Measurements from ENCODE around the gene TBL1X. TPM values are rescaled to one million over a fixed set of nuclear protein-coding genes. Genes with fewer than 3 reads are reported as not detected.
"Not testable (repeated sequence)": the region's sequence is repeated elsewhere in the genome, so short reads cannot be mapped to it uniquely, and the experiment has no call there.

TBL1X gene
- polyA plus RNA-seq (2013, experiment 1 of 2; ENCODE audit: insufficient read length), result 13.6 TPM
- 12.8 TPM for polyA plus RNA-seq (2013, experiment 2 of 2; ENCODE audit: insufficient read length)

DNA sequence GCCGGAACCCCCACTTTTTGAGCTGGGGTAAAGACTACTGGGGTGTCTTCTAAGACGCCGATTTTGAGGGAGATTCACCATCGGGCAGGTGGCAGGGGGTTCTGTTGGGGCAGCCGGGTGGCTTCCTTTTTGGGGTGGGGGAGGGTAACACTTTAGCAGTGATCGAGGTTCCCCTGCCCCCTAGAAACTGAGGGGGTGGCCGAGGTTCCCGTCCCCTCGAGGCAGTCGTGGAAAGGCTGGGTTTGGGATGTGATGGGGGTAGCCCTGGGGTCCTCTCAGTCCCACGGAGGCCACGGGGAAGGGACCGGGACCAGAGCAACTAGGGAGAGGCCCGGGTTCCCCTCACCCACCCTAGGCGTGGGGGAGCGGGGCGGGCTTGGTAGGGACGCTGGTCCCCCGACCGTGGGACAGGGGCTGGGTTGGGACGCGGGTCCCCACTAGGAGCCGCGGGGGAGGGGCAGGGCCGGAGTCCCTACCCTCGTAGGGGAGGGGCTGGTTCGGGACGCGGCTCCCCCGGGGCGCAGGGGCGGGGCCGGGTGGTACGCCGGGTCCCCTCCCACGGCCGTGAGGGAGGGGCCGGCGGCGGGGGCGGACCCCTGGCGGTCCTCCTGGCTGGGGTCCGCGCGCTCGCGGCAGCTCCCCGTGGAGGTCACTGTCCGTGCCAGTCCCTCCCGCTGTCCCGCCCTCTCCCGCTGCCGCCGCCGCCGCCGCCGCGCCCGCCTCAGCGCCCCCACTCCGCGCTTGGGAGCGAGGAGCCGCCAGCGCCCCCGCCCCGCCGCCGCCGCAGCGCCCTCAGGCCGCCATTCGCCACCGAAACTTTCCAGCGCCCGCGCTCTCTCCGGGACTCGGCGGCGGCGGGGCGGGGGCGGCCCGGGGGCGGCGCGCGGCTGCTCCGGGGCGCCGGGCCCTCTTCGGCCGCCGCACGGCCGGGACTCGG is at the start of gene TBL1X:
TBL1X (plus strand) TSS at position 624 of the 937 bp plus-strand sequence. CDS start 188,529 bp downstream, outside the sequence.
- DNase-seq, result peak; percentile 59

DNA sequence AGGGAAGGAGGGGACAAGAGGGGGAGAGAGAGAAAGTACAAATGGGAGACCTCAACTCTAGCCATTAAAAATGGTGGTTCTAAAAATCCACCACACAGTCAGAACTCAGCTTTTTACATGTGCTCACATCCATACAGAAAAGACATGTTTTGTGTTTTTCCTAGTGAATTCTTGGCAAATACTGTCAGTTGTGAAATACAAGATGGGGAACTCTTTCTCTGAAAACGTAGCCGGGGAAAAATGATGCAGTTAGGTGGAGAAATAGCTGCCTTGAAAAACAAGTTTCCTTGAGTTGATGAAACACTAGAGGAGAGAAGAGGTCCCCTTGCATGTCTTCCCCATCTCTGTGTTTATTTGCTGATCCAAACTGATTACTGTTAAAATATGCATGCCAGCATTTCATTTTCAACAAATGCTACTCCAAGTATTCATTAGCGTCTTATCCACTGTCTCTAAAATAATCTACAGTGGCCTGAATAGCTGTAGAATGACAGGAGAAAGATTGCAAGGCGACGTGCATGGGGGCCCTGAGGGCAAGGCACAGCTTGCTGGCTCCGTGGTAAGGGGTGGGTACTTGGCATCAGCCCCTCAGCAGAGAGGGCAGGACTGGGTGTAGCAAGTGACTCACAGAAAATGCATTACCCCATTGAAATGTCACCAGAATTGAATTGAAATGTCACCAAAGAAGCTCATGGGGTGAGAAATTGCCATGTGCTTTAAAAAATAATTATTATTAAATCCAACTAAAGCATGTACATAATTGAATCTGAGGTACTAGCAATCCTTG is 48.1 kb upstream of the TBL1X start:
- DNase-seq, result peak; percentile 22

DNA sequence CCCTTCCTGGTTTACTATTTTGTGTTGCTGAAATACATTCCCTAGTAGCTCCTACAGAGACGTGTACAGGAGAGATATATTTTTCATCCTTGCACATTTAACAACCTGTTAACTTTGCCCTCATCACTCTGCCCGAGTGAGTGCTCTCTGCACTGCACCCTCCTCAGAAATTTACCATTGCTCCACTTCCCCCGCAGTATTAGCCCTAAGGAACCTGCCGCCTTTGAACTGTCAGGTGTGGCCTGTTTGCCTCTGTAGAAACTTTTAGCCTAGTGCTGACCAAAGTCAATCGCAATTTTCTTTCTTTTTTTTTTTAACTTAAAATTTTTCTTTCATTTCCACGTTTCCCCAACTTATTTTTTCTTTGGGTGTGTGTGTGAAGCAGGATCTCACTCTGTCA is 46.6 kb upstream of the TBL1X start:
- DNase-seq, result no peak

DNA sequence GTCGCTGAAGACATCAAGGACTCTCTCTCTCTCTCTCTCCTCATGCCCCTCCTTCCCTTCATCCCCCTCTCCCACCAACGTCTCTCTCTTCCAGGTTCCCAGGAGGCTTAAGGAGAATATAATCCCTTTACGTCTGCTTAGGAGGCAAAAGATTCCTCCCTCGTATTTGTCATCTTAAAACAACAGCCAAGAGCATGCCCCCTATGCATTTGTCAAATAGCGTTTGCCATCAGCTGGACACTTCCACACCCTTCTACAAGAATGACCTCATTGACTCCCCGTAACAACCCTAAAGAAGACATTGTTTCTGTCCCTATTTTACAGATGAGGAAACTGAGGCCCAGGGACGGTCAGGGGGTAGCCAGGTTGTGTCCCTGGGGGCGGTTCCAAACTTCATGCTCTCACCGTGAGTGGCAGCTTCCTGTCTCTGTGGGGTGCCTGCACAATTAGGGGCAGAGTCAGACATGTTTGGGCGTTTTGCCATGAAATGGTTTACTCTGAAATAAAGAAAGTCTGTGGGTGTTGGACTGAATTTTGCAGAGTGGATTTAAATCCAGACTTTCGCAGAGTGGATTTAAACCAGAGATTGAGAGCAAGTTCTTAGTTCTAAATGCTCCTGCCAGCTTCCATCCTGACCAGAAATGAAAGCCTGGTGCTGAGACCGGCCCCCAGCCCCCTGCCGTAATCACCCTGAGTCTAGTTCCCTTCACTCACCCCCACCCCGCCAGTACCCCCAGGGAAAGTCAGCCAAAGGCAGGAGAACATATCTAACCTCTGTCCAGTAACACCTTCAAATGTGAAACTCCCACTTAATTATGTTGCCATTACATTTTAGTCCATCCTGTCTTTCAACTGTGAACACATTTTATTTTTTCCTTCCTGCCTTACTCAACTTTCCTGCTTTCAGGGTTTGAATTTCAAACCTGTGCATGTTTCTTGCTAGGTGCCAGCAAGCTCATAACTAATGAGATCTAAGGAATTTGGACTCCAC is 44.3 kb upstream of the TBL1X start:
- peak; percentile 21 for DNase-seq

GRCh38 chrX:9429767-9430166 is 35.1 kb upstream of the TBL1X start:
- no peak for DNase-seq

GRCh38 chrX:9430346-9430921 is 34.4 kb upstream of the TBL1X start:
- DNase-seq, result no peak

DNA sequence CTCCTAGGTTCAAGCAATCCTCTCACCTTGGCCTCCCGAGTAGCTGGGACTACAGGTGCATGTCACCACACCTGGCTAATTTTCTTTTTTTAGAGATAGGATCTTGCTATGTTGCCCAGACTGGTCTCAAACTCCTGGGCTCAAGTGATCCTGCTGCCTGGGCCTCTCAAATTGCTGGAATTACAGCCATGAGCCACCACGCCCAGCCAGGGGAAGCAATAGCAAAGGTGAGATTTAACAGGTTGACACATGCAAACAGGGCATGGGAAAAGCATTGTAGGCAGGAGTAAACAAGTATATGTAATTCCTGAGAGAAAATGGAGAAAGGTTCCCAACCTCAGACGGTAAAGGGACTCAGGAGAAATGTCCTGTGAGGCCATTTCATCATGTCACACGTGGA is 33.6 kb upstream of the TBL1X start:
- DNase-seq, result no peak

GRCh38 chrX:9433596-9433995 is 31.3 kb upstream of the TBL1X start:
- DNase-seq, result no peak

GRCh38 chrX:9434051-9434550 is 30.8 kb upstream of the TBL1X start:
- no peak for DNase-seq

DNA sequence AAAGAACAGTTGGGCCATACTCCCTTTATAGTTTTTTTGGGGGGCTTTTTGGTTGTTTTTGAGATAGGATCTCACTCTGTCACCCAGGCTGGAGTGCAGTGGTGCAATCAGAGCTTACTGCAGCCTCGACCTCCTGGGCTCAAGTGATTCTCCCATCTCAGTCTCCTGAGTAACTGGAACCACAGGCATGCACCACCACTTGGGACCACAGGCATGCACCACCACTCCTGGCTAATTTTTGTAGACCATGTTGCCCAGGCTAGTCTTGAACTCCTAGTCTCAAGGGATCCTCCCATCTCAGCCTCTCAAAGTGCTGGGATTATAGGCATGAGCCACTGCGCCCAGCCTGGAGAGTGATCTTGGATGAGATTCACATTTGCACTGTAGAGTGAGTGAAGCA is 29.8 kb upstream of the TBL1X start:
- DNase-seq, result peak; percentile 24

DNA sequence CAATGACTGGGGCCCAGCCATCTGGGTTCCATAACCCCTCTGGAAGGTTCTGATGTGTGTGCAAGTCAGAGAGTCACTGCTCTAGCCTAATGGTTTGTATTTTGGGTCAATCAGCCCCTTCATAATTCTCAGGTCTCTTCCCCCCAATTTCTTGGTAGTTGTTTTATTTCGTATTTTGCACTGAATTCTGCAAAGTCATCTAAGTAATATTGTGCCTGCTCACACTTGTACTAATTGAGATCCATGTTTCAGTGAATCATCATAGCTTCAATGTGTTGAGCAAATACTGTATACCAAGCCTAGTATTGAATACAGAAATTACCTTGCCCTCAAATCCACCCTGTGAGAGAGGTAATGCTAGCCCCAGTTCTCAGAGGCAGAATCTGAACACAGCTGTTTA is 28.0 kb upstream of the TBL1X start:
- DNase-seq, result no peak

GRCh38 chrX:9438933-9439494 is 25.8 kb upstream of the TBL1X start:
- peak; percentile 56 for DNase-seq

DNA sequence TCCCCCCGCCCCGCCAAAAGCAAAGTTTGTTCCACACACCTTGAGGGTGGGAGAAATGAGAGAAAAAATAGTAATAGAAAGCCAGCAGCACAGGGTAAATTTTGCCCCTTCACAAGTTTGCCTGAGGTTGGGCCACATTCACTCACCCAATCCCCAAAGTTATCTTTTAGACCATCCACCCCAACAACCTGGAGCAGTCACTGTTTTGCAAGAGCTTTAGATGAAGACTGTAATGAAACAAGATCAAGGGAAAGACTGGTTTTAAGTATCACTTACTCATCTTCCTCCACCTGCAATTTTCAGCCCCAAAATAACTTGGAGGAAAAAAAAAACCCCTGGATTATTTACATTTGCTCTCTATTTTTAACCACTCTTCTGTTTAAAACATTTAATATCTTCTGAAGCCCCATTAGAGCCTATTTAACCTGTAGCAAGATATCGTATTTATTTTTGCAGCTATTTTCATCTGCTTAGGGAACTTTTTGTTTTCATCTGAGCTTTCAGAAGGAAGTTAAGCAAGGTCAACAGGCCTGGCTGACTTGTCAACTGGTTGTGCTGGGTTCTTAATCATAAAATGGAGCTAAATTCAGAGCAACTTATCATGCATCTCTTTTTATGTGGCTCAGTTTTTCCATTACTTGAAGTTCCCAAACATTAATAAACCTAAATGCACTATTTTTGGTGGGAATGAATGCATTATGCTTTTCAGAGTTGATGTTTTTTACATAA is 24.6 kb upstream of the TBL1X start:
- DNase-seq, result no peak

DNA sequence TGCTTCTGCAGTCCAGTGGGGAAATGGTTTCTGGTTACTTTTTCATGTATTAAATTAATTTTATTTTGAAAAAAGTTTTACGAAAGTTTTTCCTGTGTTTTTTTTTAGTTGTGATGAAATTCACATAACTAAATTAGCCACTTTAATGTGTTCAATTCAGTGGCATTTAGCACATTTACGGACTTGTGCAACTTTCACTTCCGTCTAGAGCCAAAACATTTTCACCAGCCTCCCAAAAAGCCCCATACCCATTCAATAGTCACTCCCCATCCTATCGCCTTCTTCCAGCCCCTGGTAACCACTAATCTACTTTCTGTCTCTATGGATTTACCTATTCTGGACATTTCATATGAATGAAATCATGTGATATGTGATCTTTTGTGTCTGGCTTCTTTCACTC is 22.8 kb upstream of the TBL1X start:
- DNase-seq, result no peak

DNA sequence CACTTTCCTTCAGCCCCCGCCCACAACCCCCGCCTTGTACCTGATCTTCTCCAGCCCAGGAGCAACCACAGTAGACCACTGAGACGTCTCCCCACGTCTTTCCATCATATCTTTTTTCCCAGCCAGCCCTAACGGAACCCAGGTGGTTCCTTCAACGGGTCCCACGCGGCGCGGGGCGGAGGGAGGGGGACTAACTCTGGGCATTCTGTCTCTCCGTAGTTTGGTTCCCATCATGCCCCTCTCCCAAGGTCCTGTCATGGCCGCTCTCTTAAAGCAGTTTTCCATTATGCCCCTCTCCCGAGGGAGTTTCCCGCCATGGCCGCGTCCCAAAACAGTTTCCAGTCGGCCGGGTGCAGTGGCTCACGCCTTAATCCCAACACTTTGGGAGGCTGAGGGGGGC is 21.5 kb upstream of the TBL1X start:
- no peak for DNase-seq

DNA sequence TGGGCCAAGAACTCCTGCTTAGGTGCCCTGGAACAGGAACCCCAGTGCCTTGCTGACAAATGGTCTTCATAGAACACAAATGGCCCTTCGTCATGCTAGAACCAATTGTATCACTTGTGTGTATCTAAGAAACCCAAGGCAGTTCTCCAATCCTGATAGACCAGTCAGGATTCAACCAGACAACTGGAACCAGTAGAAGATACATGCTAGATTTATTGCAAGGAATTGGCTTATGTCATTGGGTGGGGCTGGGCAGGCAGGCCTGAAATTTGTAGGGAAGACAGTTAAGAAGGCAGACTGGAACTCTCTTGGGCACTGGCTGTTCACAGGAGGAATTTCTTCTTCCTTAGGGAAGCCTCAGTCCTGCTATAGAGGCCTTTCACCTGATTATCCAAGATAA is 17.0 kb upstream of the TBL1X start:
- DNase-seq, result no peak

DNA sequence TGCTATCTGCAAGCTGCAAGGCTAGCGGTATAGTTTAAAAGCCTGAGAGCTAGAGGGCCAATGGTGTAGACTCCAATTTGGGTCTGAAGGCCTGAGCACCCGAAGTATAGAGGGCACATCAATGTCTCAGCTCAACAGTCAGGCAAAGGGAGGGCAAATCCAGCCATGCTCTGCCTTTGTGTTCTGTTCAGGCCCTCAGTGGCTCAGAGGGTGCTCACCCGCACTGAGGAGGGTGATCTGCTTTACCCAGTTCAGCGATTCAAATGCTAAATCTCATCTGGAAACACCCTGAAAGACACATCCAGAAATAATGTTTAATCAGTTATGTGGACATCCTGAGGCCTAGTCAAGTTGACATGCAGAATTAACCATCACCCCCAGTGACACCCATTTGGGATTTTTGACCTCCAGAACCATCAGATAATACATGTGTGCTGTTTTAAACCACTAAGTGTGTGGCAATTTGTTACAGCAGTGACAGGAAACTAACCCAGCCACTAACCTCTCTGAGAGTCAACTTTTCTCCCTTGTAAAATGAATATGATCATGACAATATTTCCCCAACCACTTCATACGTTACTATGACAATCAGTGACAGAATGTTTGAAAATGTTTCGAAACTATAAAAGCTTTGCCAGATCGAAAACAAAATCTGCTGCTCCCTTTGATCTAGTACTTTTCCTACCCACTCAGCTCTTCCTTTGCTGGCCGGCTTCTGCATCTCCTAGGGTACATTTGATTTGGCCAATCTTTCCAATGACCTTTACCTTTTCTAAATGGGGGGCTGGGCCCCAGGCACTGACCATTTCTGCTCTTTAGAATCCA is 8.4 kb upstream of the TBL1X start:
- DNase-seq, result no peak

DNA sequence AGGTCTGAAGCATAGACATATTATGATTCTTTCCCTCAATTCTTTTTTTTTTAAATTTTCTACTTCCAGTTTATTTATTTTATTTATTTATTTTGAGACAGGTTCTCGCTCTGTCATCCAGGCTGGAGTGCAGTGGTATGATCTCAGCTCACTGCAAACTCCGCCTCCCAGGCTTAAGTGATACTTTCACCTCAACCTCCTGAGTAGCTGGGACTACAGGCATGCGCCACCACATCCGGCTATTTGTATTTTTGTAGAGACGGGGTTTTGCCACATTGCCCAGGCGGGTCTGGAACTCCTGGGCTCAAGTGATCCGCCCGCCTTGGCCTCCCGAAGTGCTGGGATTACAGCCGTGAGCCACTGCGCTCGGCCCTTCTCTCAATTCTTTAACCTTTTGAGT is 6.8 kb upstream of the TBL1X start:
- DNase-seq, result not testable (repeated sequence)

GRCh38 chrX:9458516-9459078 is 6.3 kb upstream of the TBL1X start:
- DNase-seq, result no peak

Measured in fibroblast of skin of back (primary cell).